NCI-H1048 (cell line): ENCODE results near the gene CDH4.

Experiments used
- DNase-seq: peaks from one replicate; lab custom pipeline; 2025; lab: John Stamatoyannopoulos, UW

CDH4 gene

GRCh38 chr20:61693055-61693600 lies 441.1 kb downstream of the CDH4 start:
- DNase-seq = no peak

- DNase-seq = no peak
Observed at GRCh38 chr20:61694682-61695081, 442.6 kb downstream of the CDH4 start.

GRCh38 chr20:61695741-61696140 lies 443.7 kb downstream of the CDH4 start:
- no peak for DNase-seq

- DNase-seq = no peak
Observed at GRCh38 chr20:61696181-61696735, 444.2 kb downstream of the CDH4 start.

- DNase-seq = no peak
Observed at GRCh38 chr20:61697666-61698597, 445.9 kb downstream of the CDH4 start.

GRCh38 chr20:61698598-61699494 lies 446.8 kb downstream of the CDH4 start:
- no peak for DNase-seq

GRCh38 chr20:61699495-61700374 lies 447.7 kb downstream of the CDH4 start:
- no peak for DNase-seq

GRCh38 chr20:61700595-61701140 lies 448.6 kb downstream of the CDH4 start:
- no peak for DNase-seq

GRCh38 chr20:61701401-61701800 lies 449.3 kb downstream of the CDH4 start:
- no peak for DNase-seq

- DNase-seq = no peak
Observed at GRCh38 chr20:61701802-61702201, 449.7 kb downstream of the CDH4 start.

- DNase-seq = no peak
Observed at GRCh38 chr20:61702246-61702645, 450.2 kb downstream of the CDH4 start.

GRCh38 chr20:61704661-61705060 lies 452.6 kb downstream of the CDH4 start:
- DNase-seq = no peak

- no peak for DNase-seq
Observed at GRCh38 chr20:61705386-61706258, 453.6 kb downstream of the CDH4 start.

GRCh38 chr20:61706259-61706961 lies 454.3 kb downstream of the CDH4 start:
- no peak for DNase-seq

GRCh38 chr20:61708891-61709290 lies 456.8 kb downstream of the CDH4 start:
- no peak for DNase-seq

GRCh38 chr20:61710108-61710507 lies 458.0 kb downstream of the CDH4 start:
- DNase-seq = no peak

GRCh38 chr20:61712688-61713087 lies 460.6 kb downstream of the CDH4 start:
- DNase-seq = no peak

GRCh38 chr20:61718361-61719005 lies 466.4 kb downstream of the CDH4 start:
- no peak for DNase-seq
